Neural cell (in vitro differentiated cells): ENCODE data around the gene RBM25.

Source experiments
- EP300 ChIP-seq: fragments of 450-650 bp; conservative IDR thresholded peaks from 2 replicates; pipeline ENCODE4 v1.6.1; 2014; ENCODE audit warnings: antibody characterized with exemption, mild to moderate bottlenecking, moderate library complexity; ENCODE audit not compliant: poor library complexity, severe bottlenecking
- EZH2 ChIP-seq: fragments of 200-600, 300-800 bp; shearing (Covaris generic), sonication (generic); IDR thresholded peaks from 2 replicates; pipeline ENCODE4 v1.6.1; 2014; ENCODE audit warnings: antibody characterized with exemption, low read length, borderline replicate concordance, mild to moderate bottlenecking; ENCODE audit not compliant: insufficient read depth, poor library complexity, severe bottlenecking
- POLR2AphosphoS5 ChIP-seq: IDR thresholded peaks from 2 replicates; pipeline ENCODE4 v1.6.1; 2012
- RAD21 ChIP-seq: fragments of 450-650 bp; conservative IDR thresholded peaks from 2 replicates; pipeline ENCODE4 v1.6.1; 2014; ENCODE audit warnings: antibody characterized with exemption, mild to moderate bottlenecking, moderate library complexity
- SMC3 ChIP-seq: fragments of 450-650 bp; conservative IDR thresholded peaks from 2 replicates; pipeline ENCODE4 v1.6.1; 2014; ENCODE audit warnings: antibody characterized with exemption, mild to moderate bottlenecking, moderate library complexity; ENCODE audit not compliant: poor library complexity
- TAF1 ChIP-seq: IDR thresholded peaks from 2 replicates; pipeline ENCODE4 v1.6.1; 2012; ENCODE audit warnings: low read depth
- TF ChIP-seq, protein P1 (sequence below): fragments of 450-650 bp; IDR thresholded peaks from 2 replicates; pipeline ENCODE4 v1.5.1; 2014; ENCODE audit warnings: antibody characterized with exemption, mild to moderate bottlenecking, moderate library complexity; ENCODE audit not compliant: poor library complexity, severe bottlenecking
- TF ChIP-seq, protein P2 (sequence below): IDR thresholded peaks from 2 replicates; pipeline ENCODE4 v1.6.1; 2012; ENCODE audit warnings: borderline replicate concordance

DNA sequence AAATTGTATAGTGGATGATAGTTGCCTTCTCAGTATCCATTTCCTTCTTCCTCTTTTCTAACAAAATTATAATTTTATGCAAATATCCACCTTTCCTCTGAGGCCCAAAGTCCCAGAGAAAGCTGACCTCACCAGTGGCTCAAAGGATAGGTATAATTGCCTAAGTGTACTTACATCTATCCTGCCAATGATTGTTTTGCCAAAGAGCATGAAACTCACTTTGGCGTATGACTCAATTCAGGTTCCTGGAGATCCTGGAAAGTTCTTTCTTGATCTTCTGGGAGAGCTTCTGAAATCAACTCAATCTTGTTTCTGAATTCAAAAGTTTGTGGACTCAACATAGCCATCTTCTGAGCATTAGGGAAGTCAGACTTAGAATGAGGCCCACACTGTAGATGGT lies 10.5 kb upstream of the RBM25 start:
- TF ChIP-seq EP300 (no peak), TAF1 (no peak), POLR2AphosphoS5 (no peak), EZH2 (no peak), SMC3 (no peak), RAD21 (no peak)
- TF ChIP-seq, protein P1, sequence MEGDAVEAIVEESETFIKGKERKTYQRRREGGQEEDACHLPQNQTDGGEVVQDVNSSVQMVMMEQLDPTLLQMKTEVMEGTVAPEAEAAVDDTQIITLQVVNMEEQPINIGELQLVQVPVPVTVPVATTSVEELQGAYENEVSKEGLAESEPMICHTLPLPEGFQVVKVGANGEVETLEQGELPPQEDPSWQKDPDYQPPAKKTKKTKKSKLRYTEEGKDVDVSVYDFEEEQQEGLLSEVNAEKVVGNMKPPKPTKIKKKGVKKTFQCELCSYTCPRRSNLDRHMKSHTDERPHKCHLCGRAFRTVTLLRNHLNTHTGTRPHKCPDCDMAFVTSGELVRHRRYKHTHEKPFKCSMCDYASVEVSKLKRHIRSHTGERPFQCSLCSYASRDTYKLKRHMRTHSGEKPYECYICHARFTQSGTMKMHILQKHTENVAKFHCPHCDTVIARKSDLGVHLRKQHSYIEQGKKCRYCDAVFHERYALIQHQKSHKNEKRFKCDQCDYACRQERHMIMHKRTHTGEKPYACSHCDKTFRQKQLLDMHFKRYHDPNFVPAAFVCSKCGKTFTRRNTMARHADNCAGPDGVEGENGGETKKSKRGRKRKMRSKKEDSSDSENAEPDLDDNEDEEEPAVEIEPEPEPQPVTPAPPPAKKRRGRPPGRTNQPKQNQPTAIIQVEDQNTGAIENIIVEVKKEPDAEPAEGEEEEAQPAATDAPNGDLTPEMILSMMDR: no peak
- TF ChIP-seq, protein P2, sequence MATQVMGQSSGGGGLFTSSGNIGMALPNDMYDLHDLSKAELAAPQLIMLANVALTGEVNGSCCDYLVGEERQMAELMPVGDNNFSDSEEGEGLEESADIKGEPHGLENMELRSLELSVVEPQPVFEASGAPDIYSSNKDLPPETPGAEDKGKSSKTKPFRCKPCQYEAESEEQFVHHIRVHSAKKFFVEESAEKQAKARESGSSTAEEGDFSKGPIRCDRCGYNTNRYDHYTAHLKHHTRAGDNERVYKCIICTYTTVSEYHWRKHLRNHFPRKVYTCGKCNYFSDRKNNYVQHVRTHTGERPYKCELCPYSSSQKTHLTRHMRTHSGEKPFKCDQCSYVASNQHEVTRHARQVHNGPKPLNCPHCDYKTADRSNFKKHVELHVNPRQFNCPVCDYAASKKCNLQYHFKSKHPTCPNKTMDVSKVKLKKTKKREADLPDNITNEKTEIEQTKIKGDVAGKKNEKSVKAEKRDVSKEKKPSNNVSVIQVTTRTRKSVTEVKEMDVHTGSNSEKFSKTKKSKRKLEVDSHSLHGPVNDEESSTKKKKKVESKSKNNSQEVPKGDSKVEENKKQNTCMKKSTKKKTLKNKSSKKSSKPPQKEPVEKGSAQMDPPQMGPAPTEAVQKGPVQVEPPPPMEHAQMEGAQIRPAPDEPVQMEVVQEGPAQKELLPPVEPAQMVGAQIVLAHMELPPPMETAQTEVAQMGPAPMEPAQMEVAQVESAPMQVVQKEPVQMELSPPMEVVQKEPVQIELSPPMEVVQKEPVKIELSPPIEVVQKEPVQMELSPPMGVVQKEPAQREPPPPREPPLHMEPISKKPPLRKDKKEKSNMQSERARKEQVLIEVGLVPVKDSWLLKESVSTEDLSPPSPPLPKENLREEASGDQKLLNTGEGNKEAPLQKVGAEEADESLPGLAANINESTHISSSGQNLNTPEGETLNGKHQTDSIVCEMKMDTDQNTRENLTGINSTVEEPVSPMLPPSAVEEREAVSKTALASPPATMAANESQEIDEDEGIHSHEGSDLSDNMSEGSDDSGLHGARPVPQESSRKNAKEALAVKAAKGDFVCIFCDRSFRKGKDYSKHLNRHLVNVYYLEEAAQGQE: no peak
